HG03066 (cell line): ENCODE measurements around the gene MYBPHL.

Experiments used
- ATAC-seq: cut with Tn5 transposase; IDR thresholded peaks from one replicate; pipeline ENCODE4 v1.9.1; 2021; ENCODE audit warnings: low read depth; ENCODE audit not compliant: unreplicated experiment

The MYBPHL gene

DNA sequence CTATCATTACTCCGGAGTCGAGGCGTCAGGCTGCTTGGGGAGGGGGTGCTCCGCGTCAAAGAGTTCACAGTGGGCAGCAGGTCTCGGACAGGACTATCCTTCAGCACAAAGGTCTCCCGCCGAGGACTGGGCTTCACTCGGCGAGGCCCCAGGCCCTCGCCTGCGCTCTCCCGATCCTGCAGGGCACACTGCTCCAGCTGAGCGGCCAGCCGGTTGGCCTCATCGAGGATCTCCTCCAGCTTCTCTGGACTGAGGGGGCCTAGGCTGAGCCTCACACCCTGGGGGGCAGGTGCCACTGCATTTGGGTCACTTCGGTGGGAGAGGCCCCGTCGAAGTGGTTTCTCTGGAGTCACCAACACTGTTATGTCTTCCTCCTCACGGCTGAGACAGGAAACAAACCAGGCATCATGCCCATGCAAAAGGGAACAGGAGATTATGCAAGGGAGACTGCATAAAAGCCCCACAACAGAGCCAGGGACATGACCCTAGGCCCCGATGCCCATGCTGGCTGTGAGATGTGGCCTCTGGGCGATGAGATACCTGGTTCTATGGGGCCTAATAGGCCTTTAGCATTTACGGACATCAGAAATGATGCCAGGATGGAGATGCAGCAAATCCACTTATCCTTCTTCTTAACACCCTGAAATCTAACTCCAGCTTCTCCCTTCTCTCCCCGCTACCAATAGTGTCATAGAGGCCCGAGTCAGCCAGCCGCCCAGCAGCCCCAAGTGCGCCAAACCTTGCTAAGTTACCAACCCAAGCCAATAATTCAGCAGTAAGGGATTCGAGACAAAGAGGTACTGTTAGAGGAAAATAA, 24.9 kb downstream of the MYBPHL start:
- no peak for ATAC-seq

DNA sequence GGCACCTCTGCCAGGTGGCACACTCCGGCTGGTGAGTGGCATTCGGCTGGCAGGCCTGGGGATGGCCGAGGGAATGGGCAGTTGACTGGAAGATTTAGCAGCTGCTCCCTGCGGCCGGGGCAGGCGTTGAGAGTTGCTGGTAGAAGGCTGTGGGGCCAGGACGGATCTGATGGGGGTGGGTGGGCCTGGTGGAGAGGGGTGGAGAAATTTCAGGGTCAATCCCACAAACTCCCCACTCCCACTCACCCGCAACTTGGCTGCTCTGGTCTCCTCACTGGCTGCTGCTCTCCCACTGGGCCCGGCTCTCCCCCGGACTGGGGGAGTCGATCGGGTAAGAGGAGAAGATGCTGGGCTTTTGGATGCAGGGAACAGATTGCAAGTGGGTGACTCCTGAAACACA, 25.9 kb downstream of the MYBPHL start:
- no peak for ATAC-seq

DNA sequence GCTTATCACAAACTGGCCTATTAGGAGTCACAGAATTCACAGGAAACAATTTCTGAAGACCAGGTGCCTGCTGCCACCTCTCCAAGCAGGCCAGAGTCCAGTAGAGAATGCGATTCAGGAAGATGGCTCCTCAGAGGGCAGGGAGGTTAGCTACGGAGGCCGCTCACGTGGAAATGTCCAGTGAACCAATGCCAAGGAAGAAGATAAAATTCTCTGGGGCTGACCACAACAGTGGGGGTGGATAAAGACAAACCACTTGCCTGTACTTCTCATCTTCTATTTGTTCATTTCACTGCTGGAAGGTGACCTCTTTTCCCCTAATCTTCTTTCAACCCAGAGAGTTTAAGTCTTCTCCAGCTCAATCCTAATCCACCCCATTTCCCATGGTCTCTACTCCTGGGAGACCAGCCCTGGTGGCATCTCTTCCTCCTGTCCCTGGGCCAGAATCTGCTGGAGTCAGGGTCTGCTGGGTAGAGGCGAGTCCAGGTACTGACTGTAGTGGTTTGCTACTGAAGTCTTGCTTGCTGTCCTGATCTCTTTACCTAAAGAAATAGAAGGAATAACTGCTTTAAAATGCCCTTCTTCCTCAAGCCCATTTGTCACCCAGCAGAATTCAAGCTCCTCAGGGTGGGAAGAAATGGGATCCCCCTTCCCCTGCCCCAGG, 27.1 kb downstream of the MYBPHL start:
- no peak for ATAC-seq

DNA sequence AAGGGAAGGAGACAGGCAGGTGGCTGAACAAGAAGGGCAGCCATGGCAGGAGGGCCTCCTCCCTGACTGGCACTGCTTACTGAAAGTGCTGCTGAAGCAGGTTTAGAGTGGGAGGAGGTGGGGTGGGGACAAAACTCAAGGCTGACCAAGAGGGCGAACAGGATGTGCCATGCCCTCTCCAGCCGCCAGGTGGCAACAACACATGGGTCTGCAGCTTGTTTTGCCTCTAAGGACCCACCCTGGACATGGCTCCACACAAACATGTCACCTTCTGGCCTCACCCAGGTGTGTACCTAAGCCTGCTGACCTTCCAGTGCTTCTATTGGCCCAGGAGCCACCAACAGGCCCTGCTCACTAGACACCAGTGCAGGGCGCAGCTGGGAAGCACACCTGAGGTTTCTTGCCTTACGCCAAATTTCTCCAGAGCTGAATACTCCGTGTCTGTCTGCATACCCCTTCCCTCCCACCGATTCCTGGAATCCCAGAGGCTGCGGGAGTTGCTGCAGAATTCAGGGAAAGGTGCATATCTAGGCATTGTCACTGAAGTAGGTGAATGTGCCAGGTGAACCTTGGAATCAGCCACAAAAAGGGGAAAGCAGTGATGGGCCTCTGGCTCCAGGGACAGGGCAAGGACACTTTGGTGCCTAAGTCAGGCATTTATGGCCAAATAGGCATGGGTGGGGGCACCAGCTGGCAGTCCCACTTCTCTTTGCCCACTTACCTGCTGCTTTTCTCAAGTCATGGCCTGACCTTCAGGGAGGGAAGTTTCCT, 29.2 kb downstream of the MYBPHL start:
- ATAC-seq, result peak; percentile 65

DNA sequence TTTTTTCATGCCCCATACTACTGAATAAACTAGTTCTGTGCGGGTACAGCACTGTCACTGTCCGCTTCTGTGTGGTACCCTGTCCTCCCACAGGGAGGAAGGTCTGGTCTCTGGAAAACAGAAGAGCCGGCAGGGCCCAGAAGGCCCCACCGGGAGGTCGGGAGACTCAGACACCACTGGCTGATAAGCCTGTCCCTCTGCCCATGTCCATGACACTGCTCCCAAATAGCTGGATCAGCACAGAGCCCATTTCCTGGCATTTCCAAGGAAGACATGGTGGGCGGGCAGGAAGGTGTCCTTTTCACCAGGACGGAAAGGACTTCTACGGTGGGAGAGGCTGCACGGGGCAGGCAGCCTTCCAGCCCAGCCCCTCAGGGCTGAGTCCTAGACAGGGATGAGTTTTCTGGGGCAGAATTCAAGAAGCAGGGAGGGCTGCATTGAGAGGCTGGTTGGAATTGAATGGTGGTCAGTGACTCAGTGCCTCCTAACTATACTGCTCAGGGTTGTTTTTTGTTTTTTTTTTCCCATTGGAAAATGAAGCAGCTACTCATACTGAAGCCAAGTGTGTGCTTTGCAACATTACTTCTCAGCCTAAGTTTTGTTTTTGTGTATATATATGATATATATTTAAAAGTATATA, 31.0 kb downstream of the MYBPHL start:
- ATAC-seq, result no peak

DNA sequence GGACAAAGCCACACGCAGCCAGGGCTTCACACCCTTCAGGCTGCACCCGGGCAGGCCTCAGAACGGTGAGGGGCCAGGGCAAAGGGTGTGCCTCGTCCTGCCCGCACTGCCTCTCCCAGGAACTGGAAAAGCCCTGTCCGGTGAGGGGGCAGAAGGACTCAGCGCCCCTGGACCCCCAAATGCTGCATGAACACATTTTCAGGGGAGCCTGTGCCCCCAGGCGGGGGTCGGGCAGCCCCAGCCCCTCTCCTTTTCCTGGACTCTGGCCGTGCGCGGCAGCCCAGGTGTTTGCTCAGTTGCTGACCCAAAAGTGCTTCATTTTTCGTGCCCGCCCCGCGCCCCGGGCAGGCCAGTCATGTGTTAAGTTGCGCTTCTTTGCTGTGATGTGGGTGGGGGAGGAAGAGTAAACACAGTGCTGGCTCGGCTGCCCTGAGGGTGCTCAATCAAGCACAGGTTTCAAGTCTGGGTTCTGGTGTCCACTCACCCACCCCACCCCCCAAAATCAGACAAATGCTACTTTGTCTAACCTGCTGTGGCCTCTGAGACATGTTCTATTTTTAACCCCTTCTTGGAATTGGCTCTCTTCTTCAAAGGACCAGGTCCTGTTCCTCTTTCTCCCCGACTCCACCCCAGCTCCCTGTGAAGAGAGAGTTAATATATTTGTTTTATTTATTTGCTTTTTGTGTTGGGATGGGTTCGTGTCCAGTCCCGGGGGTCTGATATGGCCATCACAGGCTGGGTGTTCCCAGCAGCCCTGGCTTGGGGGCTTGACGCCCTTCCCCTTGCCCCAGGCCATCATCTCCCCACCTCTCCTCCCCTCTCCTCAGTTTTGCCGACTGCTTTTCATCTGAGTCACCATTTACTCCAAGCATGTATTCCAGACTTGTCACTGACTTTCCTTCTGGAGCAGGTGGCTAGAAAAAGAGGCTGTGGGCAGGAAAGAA, 32.0 kb downstream of the MYBPHL start:
- ATAC-seq, result no peak

DNA sequence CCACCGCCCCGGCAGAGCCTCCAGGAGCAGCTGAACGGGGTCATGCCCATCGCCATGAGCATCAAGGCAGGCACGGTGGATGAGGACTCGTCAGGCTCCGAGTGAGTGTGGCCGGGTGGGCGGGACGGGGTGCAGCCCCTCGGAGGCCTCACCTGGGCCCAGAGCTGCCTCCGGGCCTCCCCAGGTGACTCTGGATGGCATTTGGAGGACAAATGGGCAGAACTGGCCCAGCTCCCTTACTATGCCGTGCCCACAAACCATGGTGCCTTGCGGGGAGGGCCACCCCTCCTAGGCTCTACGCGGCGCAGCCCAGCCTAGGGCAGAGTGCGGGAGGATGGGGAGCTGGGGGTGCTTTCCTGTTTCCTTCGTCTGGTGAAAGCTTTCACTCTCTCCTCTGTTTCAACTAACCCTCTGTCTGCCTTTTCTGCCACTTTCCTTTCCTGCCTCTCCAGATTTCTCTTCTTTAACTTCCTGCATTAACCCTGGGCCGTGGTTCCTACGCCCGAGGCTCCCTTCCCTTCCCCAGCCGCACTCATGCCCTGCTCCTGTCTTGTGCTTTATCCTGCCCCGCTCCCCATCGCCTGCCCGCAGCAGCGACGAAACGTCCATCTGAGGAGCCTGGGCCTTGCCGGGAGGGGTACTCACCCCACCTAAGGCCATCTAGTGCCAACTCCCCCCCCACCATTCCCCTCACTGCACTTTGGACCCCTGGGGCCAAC, 33.1 kb downstream of the MYBPHL start:
- no peak for ATAC-seq

DNA sequence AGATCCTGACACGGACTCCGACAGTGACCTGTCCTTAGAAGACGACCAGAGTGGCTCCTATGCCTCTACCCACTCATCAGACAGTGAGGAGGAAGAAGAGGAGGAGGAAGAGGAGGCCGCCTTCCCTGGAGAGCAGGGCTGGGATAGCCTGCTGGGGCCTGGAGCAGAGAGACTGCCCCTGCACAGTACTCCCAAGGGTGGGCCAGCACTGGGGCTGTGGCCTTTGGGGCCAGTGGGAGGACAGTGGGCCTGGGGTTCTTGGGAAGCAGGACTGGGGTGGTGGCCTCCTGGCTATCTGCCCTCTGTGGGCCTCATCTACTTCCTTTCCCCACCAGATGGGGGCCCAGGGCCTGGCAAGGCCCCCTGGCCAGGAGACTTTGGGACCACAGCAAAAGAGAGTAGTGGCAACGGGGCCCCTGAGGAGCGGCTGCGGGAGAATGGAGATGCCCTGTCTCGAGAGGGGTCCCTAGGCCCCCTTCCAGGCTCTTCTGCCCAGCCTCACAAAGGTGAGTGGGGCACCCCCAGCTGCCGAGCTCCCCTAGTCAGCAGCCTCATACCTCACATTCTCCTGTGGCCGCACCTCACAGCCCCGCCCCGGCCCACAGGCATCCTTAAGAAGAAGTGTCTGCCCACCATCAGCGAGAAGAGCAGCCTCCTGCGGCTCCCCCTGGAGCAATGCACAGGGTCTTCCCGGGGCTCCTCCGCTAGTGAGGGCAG, 33.8 kb downstream of the MYBPHL start:
- no peak for ATAC-seq

DNA sequence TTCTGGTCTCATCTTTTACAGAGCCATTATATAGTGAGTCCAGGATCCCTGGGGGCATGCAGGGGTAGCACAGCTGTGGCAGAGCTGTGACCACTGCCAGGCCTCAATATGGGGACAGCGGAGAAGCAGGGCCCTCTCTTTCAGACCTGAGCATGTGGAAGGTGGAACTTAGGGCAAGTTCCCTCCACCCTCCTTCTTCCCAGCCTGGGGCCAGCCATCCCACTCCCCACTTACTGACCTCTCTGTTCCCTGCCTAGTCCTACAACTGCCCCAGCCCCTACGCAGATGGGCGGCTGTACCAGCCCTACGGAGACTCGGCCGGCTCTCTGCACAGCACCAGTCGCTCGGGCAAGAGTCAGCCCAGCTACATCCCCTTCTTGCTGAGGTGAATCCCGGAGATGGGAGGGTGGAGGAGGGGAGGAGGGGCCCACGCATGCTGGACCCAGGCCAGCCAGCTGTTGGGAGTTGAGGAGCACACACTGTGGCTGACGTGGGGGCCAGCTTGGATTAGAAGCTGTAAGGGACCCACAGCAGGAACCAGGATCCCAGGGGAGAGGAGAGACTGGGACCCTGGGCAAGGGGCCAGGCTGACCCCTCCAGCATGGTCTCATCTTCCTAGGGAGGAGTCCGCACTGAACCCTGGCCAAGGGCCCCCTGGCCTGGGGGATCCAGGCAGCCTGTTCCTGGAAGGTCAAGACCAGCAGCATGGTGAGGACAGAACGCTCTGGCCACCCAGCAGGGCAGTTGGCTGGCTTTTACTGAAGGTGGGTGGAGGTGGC, 34.6 kb downstream of the MYBPHL start:
- ATAC-seq, result no peak

DNA sequence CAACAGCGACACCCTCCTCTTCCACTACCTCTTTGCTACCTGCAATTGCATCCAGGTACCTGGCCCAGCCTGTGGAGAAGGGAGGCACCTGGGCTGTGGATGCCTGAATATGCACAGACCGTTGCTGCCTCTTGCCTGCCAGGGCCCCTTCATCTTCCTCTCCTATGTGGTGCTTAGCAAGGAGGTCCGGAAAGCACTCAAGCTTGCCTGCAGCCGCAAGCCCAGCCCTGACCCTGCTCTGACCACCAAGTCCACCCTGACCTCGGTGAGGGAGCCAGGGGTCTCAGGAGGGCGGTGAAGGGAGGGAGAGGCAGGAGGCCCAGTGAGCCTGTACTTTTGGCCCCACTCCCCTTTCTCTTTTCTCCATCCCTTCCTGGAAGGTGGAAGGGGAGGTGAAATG, 35.4 kb downstream of the MYBPHL start:
- ATAC-seq, result no peak

DNA sequence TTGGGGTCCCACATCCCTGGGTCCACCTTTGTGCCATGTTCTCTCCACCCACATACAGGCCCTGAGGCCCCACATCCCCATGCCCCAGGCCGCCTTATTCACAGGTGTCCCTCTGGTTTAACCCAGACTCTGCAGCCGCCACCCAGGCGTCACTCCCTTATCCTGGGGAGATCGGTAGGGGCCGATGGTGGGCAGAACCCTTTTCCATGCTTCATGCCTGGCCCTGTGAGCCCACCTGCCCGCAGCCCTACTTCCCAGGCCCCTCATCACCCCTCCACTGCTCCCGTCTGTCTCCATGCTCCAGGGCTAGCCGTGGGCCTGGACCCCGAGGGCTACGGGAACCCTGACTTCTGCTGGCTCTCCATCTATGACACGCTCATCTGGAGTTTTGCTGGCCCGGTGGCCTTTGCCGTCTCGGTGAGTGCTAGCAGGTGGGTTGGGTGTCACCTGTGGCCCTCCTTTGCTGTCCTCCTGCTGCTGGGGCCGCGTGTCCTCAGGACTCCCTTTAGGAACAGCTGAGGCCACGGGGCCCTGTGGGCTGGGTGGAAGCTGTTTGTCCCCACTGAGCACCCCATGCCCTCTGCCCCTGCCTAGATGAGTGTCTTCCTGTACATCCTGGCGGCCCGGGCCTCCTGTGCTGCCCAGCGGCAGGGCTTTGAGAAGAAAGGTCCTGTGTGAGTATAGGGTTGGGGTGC, 36.0 kb downstream of the MYBPHL start:
- no peak for ATAC-seq

DNA sequence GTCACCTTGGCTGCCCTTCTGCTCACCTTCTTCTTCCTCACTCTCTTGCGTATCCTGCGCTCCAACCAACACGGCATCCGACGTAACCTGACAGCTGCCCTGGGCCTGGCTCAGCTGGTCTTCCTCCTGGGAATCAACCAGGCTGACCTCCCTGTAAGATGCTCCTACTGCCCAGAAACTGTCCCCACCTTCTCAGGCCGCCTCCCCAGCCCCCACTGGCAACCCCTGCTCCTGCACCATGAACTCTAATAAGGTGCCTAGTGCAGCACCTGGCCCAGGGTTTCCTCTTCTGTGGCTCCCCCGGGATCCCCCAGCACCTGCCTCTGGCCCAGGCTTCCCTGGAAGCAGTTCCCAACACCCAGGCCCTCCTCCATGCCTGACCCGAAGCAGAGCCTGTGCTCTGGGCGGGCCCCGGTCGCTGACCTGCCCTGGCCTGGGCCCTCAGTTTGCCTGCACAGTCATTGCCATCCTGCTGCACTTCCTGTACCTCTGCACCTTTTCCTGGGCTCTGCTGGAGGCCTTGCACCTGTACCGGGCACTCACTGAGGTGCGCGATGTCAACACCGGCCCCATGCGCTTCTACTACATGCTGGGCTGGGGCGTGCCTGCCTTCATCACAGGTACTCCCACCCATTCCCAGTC, 36.7 kb downstream of the MYBPHL start:
- ATAC-seq, result no peak

DNA sequence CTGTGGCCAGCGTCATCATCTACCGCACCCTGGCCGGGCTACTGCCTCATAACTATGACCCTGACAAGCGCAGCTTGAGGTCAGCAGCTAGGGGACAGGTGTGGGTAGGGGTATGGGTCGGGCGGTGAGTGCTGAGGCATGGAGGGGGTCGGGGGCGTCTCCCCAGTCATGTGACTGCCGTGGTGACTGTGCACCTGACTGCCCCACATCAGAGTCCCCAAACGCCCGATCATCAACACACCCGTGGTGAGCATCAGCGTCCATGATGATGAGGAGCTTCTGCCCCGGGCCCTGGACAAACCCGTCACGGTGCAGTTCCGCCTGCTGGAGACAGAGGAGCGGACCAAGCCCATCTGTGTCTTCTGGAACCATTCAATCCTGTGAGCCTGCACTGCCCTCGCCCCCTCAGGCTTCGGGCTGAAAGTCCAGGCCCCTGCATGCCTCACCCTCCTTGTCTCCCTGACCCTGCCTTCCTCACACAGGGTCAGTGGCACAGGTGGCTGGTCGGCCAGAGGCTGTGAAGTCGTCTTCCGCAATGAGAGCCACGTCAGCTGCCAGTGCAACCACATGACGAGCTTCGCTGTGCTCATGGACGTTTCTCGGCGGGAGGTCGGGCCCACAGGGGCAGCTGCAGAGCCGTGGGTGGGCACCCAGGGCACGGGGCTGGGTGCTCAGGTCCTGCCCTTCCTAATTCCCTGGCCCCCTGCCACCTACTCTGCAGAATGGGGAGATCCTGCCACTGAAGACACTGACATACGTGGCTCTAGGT, 37.4 kb downstream of the MYBPHL start:
- no peak for ATAC-seq

DNA sequence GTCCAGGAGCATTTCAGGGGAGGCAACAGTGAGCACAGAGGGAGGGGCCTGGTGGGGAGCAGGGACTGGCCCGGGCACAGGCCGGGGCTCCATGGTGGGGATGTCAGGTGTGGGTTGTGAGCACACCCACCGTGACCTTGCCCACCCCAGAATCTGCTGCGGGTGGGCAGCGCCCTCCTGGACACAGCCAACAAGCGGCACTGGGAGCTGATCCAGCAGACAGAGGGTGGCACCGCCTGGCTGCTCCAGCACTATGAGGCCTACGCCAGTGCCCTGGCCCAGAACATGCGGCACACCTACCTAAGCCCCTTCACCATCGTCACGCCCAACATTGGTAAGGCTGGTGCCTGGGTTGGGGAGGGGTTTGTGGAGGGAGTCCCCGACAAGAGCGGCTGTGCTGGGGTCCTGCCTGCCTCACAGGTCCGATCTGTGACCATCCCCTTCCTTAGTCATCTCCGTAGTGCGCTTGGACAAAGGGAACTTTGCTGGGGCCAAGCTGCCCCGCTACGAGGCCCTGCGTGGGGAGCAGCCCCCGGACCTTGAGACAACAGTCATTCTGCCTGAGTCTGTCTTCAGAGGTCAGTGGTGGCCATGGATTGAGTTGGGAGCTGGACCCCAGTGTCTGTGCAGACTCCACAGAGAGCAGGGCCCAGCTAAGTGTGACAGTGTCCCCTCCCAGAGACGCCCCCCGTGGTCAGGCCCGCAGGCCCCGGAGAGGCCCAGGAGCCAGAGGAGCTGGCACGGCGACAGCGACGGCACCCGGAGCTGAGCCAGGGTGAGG, 38.2 kb downstream of the MYBPHL start:
- ATAC-seq, result no peak

DNA sequence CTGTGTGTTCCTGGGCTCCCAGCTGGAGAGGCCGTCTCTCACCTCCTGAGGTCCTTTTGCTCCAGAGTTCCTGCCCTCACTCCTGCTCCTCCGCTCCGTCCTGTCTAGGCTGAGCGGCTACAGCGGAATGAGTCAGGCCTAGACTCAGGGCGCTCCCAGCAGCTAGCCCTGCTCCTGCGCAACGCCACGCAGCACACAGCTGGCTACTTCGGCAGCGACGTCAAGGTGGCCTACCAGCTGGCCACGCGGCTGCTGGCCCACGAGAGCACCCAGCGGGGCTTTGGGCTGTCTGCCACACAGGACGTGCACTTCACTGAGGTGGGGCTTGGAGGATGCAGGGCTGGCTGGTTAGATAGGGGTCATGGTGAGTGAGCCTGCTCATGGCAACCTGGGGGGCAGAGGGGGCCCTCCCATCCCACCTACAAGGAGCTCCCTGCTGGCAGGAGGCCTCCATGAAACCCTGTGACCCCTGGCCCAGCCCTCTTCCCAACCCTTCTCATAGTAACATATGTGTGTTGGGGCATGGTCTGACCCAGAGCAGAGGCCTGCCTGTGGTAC, 39.0 kb downstream of the MYBPHL start:
- no peak for ATAC-seq
